AG04449 (cell line): ENCODE results near the gene PXDN.

Experiments used
- CTCF ChIA-PET: fragments of 350-600 bp; formaldehyde crosslinking; extraction: SDS; loops from one replicate; lab custom pipeline; 2021; ENCODE audit warnings: antibody characterized with exemption; lab: Yijun Ruan, JAX
- POLR2A ChIA-PET: fragments of 400-600, 350-600 bp; formaldehyde crosslinking; extraction: SDS; loops from one replicate; lab custom pipeline; 2020; ENCODE audit warnings: antibody characterized with exemption, inconsistent platforms; lab: Yijun Ruan, JAX
- DNase-seq: peaks from one replicate; pipeline ENCODE4 v3.0.0-alpha.2; 2010; ENCODE audit warnings: low read depth, low spot score
- H3K4me3 ChIP-seq: 2 replicates; pipeline ENCODE4 v1.5.1; 2011; ENCODE audit warnings: low read depth, mild to moderate bottlenecking, control low read depth, low read length
- CTCF ChIP-seq: IDR thresholded peaks from one replicate; pipeline ENCODE4 v1.5.1; 2011; ENCODE audit warnings: mild to moderate bottlenecking, moderate library complexity, low read length, control low read depth, inconsistent platforms; ENCODE audit not compliant: insufficient read depth; ENCODE audit errors: missing control alignments

Gene PXDN

DNA sequence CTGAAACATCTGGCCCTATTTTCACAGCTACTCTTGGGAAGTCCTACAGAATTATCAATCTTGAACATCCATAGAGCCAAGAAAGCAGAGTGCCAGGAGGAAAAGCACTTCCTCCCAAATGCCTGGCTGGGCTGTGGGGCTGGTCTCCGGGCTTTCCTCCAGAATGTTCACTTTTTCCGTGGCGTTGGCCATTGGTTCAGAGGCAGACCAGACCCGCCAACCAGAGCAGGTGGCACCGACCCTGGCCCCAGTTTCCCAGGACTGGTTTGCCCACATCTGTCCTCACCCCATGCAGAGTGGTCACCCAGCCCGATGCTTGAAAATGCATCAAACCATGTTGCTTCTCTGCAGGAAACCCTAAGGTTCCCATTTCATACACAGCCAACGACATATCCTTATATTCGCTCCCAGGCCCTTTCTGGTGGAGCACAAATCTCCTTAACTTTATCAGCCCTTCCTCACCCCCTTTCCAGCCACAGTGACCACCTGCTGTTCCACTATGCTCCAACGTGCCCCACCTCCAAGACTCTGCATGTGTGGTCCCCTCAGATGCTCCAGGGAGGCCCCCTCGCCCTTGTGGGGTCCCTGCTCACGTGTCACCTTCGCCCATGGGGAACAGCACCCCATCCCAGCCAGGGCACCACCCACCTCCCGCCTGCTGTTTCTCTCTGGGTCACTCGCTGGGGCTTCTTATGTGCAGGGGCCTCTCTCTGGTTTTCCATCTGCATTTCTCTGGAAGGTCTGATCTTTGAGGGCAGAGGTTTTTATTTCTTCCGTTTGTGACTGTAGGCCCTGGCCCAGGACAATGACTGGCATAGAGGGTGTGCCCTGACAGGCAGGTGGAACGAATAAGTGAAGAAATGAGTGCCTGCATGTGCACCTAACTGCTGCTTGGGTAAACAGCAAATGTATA is 92.9 kb downstream of the PXDN start:
- DNase-seq, result no peak
- POLR2A ChIA-PET, result no interaction called here
- CTCF ChIA-PET, result interaction anchor here (1.7 to 1.9 kb wide), 2 partner anchors 100 to 167 kb away, joined by 4 to 9 read pairs; no protein-coding TSS in a partner anchor
- TF ChIP-seq CTCF, result no peak
- H3K4me3 ChIP-seq, result no peak overlapping the region

- TF ChIP-seq CTCF, result no peak
- no peak overlapping the region for H3K4me3 ChIP-seq
- DNase-seq, result no peak
- ChIA-PET POLR2A (no interaction called here), CTCF (interaction anchor here (1.9 kb wide), 1 partner anchor 101 kb away, joined by 9 read pairs; no protein-coding TSS in a partner anchor)
These were observed 94.0 kb downstream of the PXDN start for GRCh38 chr2:1650085-1650872.

DNA sequence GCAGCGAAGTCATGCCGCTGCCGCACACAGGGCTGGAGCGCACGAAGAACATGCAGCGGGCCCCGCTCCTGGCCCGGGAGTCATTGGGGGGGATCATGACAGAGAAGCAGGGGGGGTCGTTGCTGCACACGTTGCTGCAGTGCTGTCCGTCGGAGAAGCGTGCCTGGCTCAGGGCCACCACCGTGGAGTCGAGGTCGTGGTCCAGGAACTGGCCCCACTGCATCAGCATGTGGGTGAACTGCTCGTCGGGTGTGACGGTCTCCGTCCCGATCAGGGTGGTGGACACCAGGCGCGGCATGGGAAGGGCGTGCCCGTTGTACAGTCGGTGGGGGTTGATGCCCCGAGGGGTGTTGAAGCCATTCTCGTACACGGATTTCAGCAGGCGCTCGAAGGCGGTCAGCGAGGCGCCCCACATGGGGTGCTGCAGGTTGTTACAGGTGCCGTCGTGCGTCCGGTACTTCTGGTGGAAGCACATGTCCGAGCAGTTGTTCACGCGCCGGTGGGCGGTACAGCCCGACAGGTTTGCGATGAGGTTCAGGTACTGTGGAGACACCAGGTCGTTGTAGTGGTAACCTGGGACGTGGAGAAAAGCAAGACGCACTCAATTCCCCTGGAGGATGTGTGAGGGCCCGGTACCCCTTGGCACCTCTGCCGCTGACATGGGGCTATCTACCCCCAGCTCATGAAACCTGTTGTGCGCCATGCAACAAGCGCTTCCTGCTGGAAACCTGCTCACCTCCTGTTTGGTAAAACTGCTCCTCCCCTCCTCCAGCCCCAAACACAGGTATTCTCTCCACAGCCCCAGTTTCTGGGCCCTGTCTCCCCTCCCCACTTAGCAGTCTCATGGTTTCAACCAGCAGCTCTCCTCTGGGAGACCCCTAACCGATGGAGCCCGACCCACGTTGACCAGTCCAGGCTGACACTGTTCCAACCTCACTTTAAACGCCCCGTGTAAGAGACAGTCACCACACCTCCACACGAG is 94.9 kb downstream of the PXDN start:
- H3K4me3 ChIP-seq, result no peak overlapping the region
- DNase-seq, result no peak
- no peak for TF ChIP-seq CTCF
- ChIA-PET CTCF (interaction anchor here (1.9 kb wide), 1 partner anchor 102 kb away, joined by 9 read pairs; no protein-coding TSS in a partner anchor), POLR2A (no interaction called here)

DNA sequence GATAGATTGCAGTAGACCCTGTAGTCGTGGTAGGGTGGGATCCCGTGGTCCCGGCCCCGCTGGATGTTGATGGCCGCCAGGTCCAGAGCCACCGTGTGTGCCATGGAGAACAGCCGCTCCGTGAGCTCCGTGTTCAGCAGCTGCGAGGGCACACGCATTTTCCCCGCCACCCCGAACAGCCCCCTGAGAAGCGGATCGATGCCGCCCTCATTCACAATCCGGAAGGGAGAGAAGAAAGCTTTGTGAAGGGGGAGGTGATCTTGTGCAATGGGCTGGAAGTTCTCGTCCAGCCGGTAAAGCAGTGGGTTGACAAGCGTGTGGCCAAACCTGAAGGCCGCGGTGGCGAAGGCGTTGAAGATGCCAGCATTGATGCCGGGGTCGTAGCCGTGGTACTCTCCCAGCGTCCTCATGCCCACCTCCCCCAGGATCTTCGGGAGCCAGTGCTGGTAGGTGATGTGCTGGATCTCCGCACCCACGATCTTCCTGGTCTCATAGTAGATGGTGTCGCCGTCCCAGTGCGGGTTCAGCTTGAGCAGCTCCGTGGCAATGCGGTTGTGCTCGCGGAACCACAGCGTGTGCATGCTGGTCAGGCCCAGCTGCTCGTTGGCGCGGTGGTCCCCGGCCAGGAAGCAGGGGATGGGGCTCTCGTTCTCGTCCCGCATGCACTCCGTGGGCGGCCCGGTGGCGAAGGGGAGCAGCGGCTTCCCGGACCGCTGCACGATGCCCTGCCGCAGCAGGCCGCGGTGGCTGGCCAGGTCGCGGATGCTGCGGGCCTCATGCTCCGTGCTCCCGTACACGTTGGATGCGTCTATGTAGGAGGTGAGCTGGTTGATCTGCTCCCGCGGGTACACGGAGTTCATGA is 95.8 kb downstream of the PXDN start:
- ChIA-PET CTCF (interaction anchor here (2.7 kb wide), 1 partner anchor 102 kb away, joined by 11 read pairs; no protein-coding TSS in a partner anchor), POLR2A (no interaction called here)
- DNase-seq, result no peak
- no peak for TF ChIP-seq CTCF
- H3K4me3 ChIP-seq, result no peak overlapping the region
